ENCODE results near the gene KLHL34.

- TF ChIP-seq EZH2 (IDR thresholded peaks at IDR 0.05; ENCODE audit: borderline replicate concordance, low read depth, low read length, severe bottlenecking) = no peak
- TF ChIP-seq, protein P1, sequence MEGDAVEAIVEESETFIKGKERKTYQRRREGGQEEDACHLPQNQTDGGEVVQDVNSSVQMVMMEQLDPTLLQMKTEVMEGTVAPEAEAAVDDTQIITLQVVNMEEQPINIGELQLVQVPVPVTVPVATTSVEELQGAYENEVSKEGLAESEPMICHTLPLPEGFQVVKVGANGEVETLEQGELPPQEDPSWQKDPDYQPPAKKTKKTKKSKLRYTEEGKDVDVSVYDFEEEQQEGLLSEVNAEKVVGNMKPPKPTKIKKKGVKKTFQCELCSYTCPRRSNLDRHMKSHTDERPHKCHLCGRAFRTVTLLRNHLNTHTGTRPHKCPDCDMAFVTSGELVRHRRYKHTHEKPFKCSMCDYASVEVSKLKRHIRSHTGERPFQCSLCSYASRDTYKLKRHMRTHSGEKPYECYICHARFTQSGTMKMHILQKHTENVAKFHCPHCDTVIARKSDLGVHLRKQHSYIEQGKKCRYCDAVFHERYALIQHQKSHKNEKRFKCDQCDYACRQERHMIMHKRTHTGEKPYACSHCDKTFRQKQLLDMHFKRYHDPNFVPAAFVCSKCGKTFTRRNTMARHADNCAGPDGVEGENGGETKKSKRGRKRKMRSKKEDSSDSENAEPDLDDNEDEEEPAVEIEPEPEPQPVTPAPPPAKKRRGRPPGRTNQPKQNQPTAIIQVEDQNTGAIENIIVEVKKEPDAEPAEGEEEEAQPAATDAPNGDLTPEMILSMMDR (IDR thresholded peaks at IDR 0.05; ENCODE audit: borderline replicate concordance, extremely low read depth, low read length, poor library complexity, severe bottlenecking) = no peak
These were observed 1.4 kb downstream of the KLHL34 start for GRCh38 chrX:21656587-21657317.

Measured in DND-41 (cell line).